Right atrium auricular region (tissue), 2 donors: ENCODE data around the gene ZIC5. TPM values are rescaled to one million over a fixed set of nuclear protein-coding genes. Genes with fewer than 3 reads are reported as not detected.

Source experiments
- DNase-seq: peaks from one replicate; pipeline ENCODE4 v3.0.0-alpha.2; 2019; ENCODE audit warnings: low spot score
- H3K27ac ChIP-seq, 2 donors: fragments of 200-600 bp; sonication (generic); 1 replicate in 1 of 2; 2 replicates in 1 of 2; pipeline ENCODE4 v1.5.1; 2016 to 2019
- H3K27me3 ChIP-seq, 2 donors: fragments of 200-600 bp; sonication (generic); one replicate each; pipeline versions ENCODE4 v1.5.1 to v1.6.0; 2017 to 2019
- H3K36me3 ChIP-seq: fragments of 200-600 bp; sonication (generic); one replicate; pipeline ENCODE4 v1.5.1; 2016
- H3K4me1 ChIP-seq, 2 donors: fragments of 200-600 bp; sonication (generic); one replicate each; pipeline versions ENCODE4 v1.5.1 to v1.6.0; 2017 to 2019
- H3K4me3 ChIP-seq, 2 donors: fragments of 200-600 bp; sonication (generic); 1 replicate in 1 of 2; 2 replicates in 1 of 2; pipeline ENCODE4 v1.5.1; 2017 to 2019; ENCODE audit warnings: mild to moderate bottlenecking in 1 of 2, moderate library complexity in 1 of 2
- H3K9me3 ChIP-seq, 2 donors: fragments of 200-600 bp; sonication (generic); one replicate each; pipeline ENCODE4 v1.5.1; 2019
- total RNA-seq, 2 donors: library from RNA; depleted of rRNA; stranded (reverse); fragments of >200 nt; gene quantifications; one replicate each; pipeline ENCODE4 v1.1.0, GENCODE V29; 2016
- TF ChIP-seq, protein P1 (sequence below), 2 donors: fragments of 200-600 bp; sonication (generic); IDR thresholded peaks; one replicate each; pipeline ENCODE4 v1.5.1; 2019; ENCODE audit warnings: antibody characterized with exemption in 2 of 2

The ZIC5 gene
- total RNA-seq, 2 donors from 2014 or later: not detected

DNA sequence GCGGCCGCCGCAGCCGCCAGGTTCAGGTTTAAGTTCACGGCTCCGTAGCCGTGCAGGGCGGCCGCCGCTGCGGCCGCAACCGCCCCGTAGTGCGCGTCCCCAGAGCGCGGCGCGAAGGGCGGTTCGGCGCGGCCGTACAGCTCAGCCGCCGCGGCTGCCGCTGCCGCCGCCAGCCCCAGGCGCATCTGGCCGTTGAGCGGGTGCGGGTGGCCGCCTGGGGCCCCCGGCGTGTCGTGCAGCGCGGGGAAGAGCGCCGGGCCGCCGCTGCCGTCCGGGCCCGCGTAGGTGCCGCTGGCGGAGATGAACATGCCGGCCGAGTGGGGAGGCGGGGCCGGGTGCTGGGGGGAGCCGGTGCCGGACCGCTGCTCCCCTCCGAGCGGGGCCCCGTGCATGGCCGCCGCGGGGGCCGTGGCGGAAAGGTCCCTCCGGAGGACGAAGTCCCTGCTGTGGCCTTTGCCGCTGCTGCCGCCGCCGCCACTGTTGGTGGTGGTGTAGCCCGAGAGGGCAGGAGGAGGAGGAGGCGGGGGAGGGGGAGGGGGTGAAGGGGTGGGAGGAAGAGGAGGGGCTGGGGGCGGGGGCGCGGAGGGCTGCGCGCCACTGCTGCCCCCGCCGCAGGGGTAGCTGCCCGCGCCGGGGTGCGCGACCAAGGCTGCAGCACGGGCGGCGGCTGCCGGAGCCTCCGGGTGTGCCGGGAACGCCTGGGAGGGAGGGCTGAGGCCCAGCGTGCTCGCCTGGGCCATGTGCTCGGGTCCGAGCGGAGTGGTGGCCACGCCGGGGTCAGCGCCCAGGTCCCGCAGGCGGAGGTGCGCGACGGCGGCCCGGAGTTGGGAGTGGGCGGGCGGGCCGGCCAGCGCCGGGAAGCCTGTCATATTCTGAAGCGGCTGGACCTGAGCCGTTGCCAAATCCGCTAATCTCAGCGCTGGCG is 654 bp downstream of the ZIC5 start:
- TF ChIP-seq, protein P1, sequence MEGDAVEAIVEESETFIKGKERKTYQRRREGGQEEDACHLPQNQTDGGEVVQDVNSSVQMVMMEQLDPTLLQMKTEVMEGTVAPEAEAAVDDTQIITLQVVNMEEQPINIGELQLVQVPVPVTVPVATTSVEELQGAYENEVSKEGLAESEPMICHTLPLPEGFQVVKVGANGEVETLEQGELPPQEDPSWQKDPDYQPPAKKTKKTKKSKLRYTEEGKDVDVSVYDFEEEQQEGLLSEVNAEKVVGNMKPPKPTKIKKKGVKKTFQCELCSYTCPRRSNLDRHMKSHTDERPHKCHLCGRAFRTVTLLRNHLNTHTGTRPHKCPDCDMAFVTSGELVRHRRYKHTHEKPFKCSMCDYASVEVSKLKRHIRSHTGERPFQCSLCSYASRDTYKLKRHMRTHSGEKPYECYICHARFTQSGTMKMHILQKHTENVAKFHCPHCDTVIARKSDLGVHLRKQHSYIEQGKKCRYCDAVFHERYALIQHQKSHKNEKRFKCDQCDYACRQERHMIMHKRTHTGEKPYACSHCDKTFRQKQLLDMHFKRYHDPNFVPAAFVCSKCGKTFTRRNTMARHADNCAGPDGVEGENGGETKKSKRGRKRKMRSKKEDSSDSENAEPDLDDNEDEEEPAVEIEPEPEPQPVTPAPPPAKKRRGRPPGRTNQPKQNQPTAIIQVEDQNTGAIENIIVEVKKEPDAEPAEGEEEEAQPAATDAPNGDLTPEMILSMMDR (IDR thresholded peaks at IDR 0.05): no peak
- Histone ChIP-seq H3K27me3 (peaks cover 72 to 79% of the 10 kb centered on the region in 2 donors), H3K4me1 (peaks cover 0 to 37% of the 10 kb centered on the region in 2 donors), H3K4me3 (peak overlapping the region in 1 of 2 donors; percentile 30), H3K27ac (no peak overlapping the region), H3K9me3 (peaks cover 0 to 5% of the 10 kb centered on the region in 2 donors), H3K36me3 (no peaks in the 10 kb centered on the region)
- peak; percentile 7 for DNase-seq

DNA sequence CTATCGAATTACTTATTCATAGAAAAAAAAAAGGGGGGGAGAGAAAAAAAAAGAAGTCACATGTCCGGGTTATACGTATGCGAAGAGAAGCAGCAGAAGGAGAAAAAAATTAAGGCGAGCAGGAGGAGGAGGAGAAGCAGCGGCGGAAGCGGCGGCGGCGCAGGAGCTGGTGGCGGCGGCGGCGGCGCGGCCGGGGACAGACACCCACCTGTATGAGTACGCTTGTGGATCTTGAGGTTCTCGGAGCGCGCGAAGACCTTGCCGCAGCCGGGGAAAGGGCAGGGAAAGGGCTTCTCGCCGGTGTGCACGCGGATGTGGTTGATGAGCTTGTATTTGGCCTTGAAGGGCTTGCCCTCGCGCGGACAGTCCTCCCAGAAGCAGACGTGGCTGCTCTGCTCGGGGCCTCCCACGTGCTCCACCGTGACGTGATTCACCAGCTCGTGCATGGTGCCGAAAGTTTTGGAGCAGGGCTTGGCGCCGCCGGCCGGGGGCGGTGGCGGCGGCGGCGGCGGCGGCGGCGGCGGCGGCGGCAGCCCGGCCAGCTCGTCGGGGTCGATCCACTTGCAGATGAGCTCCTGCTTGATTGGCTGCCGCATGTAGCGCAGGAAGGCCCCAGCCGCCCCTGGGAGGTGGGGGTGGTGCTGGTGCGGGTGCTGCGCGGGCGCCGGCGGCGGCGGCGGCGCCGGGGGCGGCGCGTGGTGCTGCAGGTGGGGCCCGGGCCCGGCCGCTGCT is 1.5 kb downstream of the ZIC5 start:
- peak; percentile 23 for DNase-seq
- Histone ChIP-seq H3K36me3 (no peaks in the 10 kb centered on the region), H3K4me1 (peaks cover 0 to 37% of the 10 kb centered on the region in 2 donors), H3K27me3 (peaks cover 66 to 70% of the 10 kb centered on the region in 2 donors), H3K9me3 (peaks cover 0 to 5% of the 10 kb centered on the region in 2 donors), H3K4me3 (peak overlapping the region in 1 of 2 donors; percentile 30), H3K27ac (no peak overlapping the region)
- TF ChIP-seq, protein P1 (IDR thresholded peaks at IDR 0.05): no peak

DNA sequence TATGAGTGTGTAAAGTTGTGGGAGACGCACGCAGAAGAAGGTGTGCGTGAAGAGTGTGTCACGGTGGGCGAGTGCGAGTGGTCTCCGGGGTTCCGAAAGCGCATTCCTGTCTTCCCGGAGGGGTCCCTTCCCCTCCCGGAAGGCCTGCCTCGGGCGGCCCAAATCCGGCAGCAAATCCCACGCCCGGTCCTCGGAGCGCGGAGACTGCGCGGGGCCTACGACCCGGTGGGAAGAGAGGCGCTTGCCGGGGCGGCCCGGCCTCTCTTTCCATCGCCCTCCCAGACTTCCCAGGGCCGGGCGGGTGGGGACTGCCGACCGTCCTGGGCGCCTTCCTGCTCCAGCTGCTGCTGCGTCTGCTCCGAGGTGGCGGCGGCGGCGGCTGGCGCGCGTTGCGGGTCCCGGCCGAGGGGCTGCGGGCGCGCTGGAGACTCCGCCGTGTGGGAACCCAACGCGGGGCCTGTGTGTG is 2.1 kb downstream of the ZIC5 start:
- Histone ChIP-seq H3K4me3 (peak overlapping the region in 1 of 2 donors; percentile 30), H3K27ac (no peak overlapping the region), H3K4me1 (peaks cover 0 to 37% of the 10 kb centered on the region in 2 donors), H3K36me3 (no peaks in the 10 kb centered on the region), H3K9me3 (peaks cover 0 to 5% of the 10 kb centered on the region in 2 donors), H3K27me3 (peaks cover 60 to 64% of the 10 kb centered on the region in 2 donors)
- DNase-seq: no peak
- TF ChIP-seq, protein P1 (IDR thresholded peaks at IDR 0.05): no peak

DNA sequence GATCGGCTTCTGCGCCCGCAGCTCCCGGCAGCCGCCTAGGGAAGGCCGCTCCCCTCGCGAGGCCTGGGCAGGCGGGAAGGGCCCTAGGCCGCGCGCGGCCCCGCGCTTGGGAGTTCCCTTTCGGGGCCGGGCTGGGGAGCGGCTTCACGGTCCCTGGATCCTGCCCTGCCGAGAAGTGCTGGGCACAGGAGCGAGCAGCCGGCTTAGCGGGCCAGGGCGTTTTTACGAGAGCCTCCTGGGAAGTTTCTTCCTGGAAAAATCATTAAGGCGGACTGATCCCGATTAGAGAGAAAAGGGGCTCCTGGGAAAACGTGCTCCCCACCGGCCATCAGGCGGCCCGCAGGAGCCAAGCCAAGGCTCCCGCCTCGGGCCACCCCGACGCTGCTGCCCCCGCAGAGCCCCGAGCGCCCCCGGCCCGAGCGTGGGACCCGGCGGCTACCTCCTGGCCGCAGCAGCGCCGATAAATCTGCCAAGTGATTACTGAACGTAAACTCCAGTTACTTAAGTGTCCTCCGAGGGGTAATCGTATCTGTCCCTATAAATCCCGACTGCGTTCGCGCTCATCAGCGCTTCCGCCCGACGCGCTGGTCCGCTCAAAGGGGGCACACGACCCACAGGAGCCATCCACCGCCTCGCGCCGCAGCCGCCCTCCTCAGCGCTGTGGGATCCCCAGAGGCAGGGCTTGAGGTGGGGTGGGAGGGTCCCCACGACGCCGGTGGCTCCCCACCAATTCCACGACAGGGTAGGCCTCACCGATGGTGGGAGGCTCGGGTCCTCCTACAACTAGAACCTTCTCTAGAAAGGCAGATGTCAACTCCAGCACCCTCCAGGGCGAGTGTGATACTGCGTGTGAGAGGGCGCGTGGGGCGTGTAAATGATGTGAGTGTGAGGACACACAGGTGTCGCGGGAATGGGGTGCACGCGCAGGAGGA is 2.8 kb downstream of the ZIC5 start:
- H3K36me3 ChIP-seq: no peaks in the 10 kb centered on the region
- peak overlapping the region in 1 of 2 donors; percentile 33 for H3K4me3 ChIP-seq
- no peak for DNase-seq
- TF ChIP-seq, protein P1 (IDR thresholded peaks at IDR 0.05): no peak
- H3K27me3 ChIP-seq: peaks cover 54 to 57% of the 10 kb centered on the region in 2 donors
- H3K4me1 ChIP-seq: peaks cover 0 to 37% of the 10 kb centered on the region in 2 donors
- peaks cover 0 to 2% of the 10 kb centered on the region in 2 donors for H3K9me3 ChIP-seq
- H3K27ac ChIP-seq: no peak overlapping the region
